HCT116 (cell line): ENCODE measurements around the gene KMT2B. TPM values are rescaled to one million over a fixed set of nuclear protein-coding genes. Genes with fewer than 3 reads are reported as not detected.

Source experiments
- ATAC-seq: fragments of 200-7000 bp; cut with Tn5 transposase; 2 replicates; pipeline ENCODE4 v1.9.1; 2020; ENCODE audit warnings: mild to moderate bottlenecking, moderate library complexity
- BruUV-seq: library from RNA; stranded (reverse); fragments of 400-500 nt; replicated peaks from 2 replicates; lab custom pipeline; 2021; lab: Mats Ljungman, UMichigan
- CTCF ChIA-PET: fragments of 300-600 bp; sonication (Branson Sonifier 250); formaldehyde crosslinking; loops from one replicate; lab custom pipeline; 2021; ENCODE audit warnings: antibody characterized with exemption; lab: Charles Lee
- POLR2A ChIA-PET: fragments of 300-600, 350-600 bp; sonication (Branson Sonifier 250); formaldehyde crosslinking; loops from one replicate; lab custom pipeline; 2021; ENCODE audit warnings: antibody characterized with exemption; lab: Charles Lee
- RAD21 ChIA-PET, 2 experiments: fragments of 300-600 bp; sonication (Branson Sonifier 250); formaldehyde crosslinking; loops; one replicate each; lab custom pipeline; 2023; ENCODE audit warnings: low total read pairs in 2 of 2; ENCODE audit not compliant: uncharacterized antibody in 2 of 2, unreplicated experiment in 2 of 2, low non-redundant PET in 1 of 2; lab: Charles Lee
- DNase-seq: peaks from one replicate; pipeline ENCODE4 v3.0.0-alpha.2; 2010; ENCODE audit warnings: low read depth, low spot score
- H2AFZ ChIP-seq: fragments of 200-600 bp; shearing (Covaris generic), sonication (generic); 2 replicates; pipeline ENCODE4 v1.6.1; 2017; ENCODE audit warnings: low read depth, mixed run types, mixed read lengths, antibody characterized with exemption, low read length; ENCODE audit not compliant: poor library complexity, severe bottlenecking
- H3K27ac ChIP-seq: 2 replicates; pipeline ENCODE4 v1.5.1; 2012; ENCODE audit warnings: low read depth, low read length
- H3K27me3 ChIP-seq: fragments of 200-600 bp; sonication (generic); 2 replicates; pipeline ENCODE4 v1.6.1; 2016; ENCODE audit warnings: mixed run types, low read length, mixed read lengths; ENCODE audit not compliant: insufficient read depth
- H3K36me3 ChIP-seq, 2 experiments: fragments of 200-500 bp in 1 of 2; fragments of 200-600 bp in 1 of 2; sonication (Bioruptor generic) in 1 of 2; sonication (generic) in 1 of 2; 2 replicates each; pipeline versions ENCODE4 v1.5.1 to v1.6.1; 2014 to 2016; ENCODE audit warnings: low read length in 2 of 2, inconsistent platforms in 1 of 2, mixed read lengths in 1 of 2, mixed run types in 1 of 2; ENCODE audit not compliant: insufficient read depth in 2 of 2, control insufficient read depth in 1 of 2
- H3K4me1 ChIP-seq, 2 experiments: fragments of 200-600 bp in 1 of 2; sonication (generic) in 1 of 2; 2 replicates each; pipeline versions ENCODE4 v1.5.1 to v1.6.1; 2012 to 2017; ENCODE audit warnings: low read length in 2 of 2, inconsistent platforms in 1 of 2, mild to moderate bottlenecking in 1 of 2, mixed read lengths in 1 of 2, mixed run types in 1 of 2, moderate library complexity in 1 of 2; ENCODE audit not compliant: insufficient read depth in 2 of 2, control insufficient read depth in 1 of 2
- H3K4me2 ChIP-seq: fragments of 200-600 bp; sonication (generic); 2 replicates; pipeline ENCODE4 v1.6.1; 2017; ENCODE audit warnings: mixed run types, low read length, mixed read lengths
- H3K4me3 ChIP-seq, 2 experiments: fragments of 200-600 bp in 1 of 2; sonication (generic) in 1 of 2; replicated peaks in 1 of 2; 2 replicates each; pipeline ENCODE4 v1.5.1; 2011 to 2016; ENCODE audit warnings: low read length in 2 of 2, control low read depth in 1 of 2, low read depth in 1 of 2, mild to moderate bottlenecking in 1 of 2, mixed read lengths in 1 of 2, mixed run types in 1 of 2
- H3K79me2 ChIP-seq: fragments of 200-600 bp; sonication (generic); 2 replicates; pipeline ENCODE4 v1.6.1; 2017; ENCODE audit warnings: mild to moderate bottlenecking, mixed run types, low read length, moderate library complexity, mixed read lengths; ENCODE audit not compliant: insufficient read depth
- H3K9ac ChIP-seq: fragments of 200-600 bp; sonication (generic); 2 replicates; pipeline ENCODE4 v1.6.1; 2016; ENCODE audit warnings: low read length, mixed read lengths
- H3K9me2 ChIP-seq: fragments of 200-600 bp; sonication (generic), shearing (Covaris generic); 2 replicates; pipeline ENCODE4 v1.6.1; 2017; ENCODE audit warnings: mixed run types, mild to moderate bottlenecking, moderate library complexity; ENCODE audit not compliant: insufficient read depth
- H3K9me3 ChIP-seq, 2 experiments: fragments of 200-500 bp in 1 of 2; fragments of 200-600 bp in 1 of 2; sonication (Bioruptor generic) in 1 of 2; sonication (generic) in 1 of 2; 2 replicates each; pipeline ENCODE4 v1.6.1; 2014 to 2017; ENCODE audit warnings: low read length in 2 of 2, mixed read lengths in 2 of 2, inconsistent platforms in 1 of 2, low read depth in 1 of 2, mild to moderate bottlenecking in 1 of 2, mixed run types in 1 of 2, moderate library complexity in 1 of 2; ENCODE audit not compliant: control insufficient read depth in 1 of 2, insufficient read depth in 1 of 2
- H4K20me1 ChIP-seq: fragments of 200-600 bp; sonication (generic), shearing (Covaris generic); 2 replicates; pipeline ENCODE4 v1.6.1; 2017; ENCODE audit warnings: mixed run types, mild to moderate bottlenecking, moderate library complexity; ENCODE audit not compliant: insufficient read depth
- CBX3 ChIP-seq: IDR thresholded peaks from 2 replicates; pipeline ENCODE4 v1.6.1; 2012; ENCODE audit warnings: low read depth
- CEBPB ChIP-seq: IDR thresholded peaks from 2 replicates; pipeline ENCODE4 v1.6.1; 2012; ENCODE audit warnings: low read depth
- ELF1 ChIP-seq: IDR thresholded peaks from 2 replicates; pipeline ENCODE4 v1.6.1; 2012; ENCODE audit warnings: low read depth, borderline replicate concordance
- EZH2 ChIP-seq: fragments of 200-600 bp; sonication (generic); IDR thresholded peaks from 2 replicates; pipeline ENCODE4 v1.6.1; 2017; ENCODE audit warnings: antibody characterized with exemption, mixed run types
- EZH2phosphoT487 ChIP-seq: fragments of 200-600 bp; IDR thresholded peaks from 2 replicates; pipeline ENCODE4 v1.6.1; 2018; ENCODE audit warnings: antibody characterized with exemption, borderline replicate concordance
- FOSL1 ChIP-seq: IDR thresholded peaks from 2 replicates; pipeline ENCODE4 v1.6.1; 2012; ENCODE audit warnings: low read depth
- JUND ChIP-seq: IDR thresholded peaks from 2 replicates; pipeline ENCODE4 v1.6.1; 2012
- POLR2A ChIP-seq: IDR thresholded peaks from 2 replicates; pipeline ENCODE4 v1.7.0; 2011; ENCODE audit warnings: borderline replicate concordance; ENCODE audit not compliant: insufficient read depth, insufficient read length; ENCODE audit errors: extremely low read depth
- RAD21 ChIP-seq: IDR thresholded peaks from 2 replicates; pipeline ENCODE4 v1.6.1; 2012; ENCODE audit warnings: low read depth, mild to moderate bottlenecking
- SIN3A ChIP-seq: IDR thresholded peaks from 2 replicates; pipeline ENCODE4 v1.6.1; 2012; ENCODE audit warnings: low read depth
- SP1 ChIP-seq: IDR thresholded peaks from 2 replicates; pipeline ENCODE4 v1.6.1; 2012; ENCODE audit warnings: low read depth
- SRF ChIP-seq: IDR thresholded peaks from 2 replicates; pipeline ENCODE4 v1.6.1; 2012; ENCODE audit warnings: low read depth
- YY1 ChIP-seq: IDR thresholded peaks from 2 replicates; pipeline ENCODE4 v1.6.1; 2011; ENCODE audit warnings: low read length, low read depth, moderate library complexity, mild to moderate bottlenecking; ENCODE audit not compliant: insufficient replicate concordance; ENCODE audit errors: extremely low read depth
- intact Hi-C: fragments of 100-400 bp; cut with micrococcal nuclease; formaldehyde crosslinking; loops from 2 replicates; pipeline ENCODE4 v1.10.0; 2022
- total RNA-seq: library from RNA; stranded (reverse); gene quantifications from one replicate; pipeline ENCODE4 v1.2.1, GENCODE V29; 2021; ENCODE audit not compliant: unreplicated experiment
- TF ChIP-seq, protein P1 (sequence below), 3 experiments: fragments of 200-600 bp in 1 of 3; sonication (generic) in 1 of 3; IDR thresholded peaks in 2 of 3; conservative IDR thresholded peaks in 1 of 3; 2 replicates each; pipeline ENCODE4 v1.5.1; 2012 to 2017; ENCODE audit warnings: low read depth in 2 of 3, low read length in 2 of 3, antibody characterized with exemption in 1 of 3, borderline replicate concordance in 1 of 3, control low read depth in 1 of 3, mild to moderate bottlenecking in 1 of 3, mixed read lengths in 1 of 3, mixed run types in 1 of 3, moderate library complexity in 1 of 3; ENCODE audit not compliant: insufficient read depth in 1 of 3
- TF ChIP-seq, protein P2 (sequence below): IDR thresholded peaks from 2 replicates; pipeline ENCODE4 v1.6.1; 2011; ENCODE audit warnings: mild to moderate bottlenecking, low read length, moderate library complexity; ENCODE audit not compliant: insufficient replicate concordance; ENCODE audit errors: extremely low read depth
- TF ChIP-seq, protein P3 (sequence below): IDR thresholded peaks from 2 replicates; pipeline ENCODE4 v1.6.1; 2012; ENCODE audit warnings: low read depth
- TF ChIP-seq, protein P4 (sequence below): IDR thresholded peaks from 2 replicates; pipeline ENCODE4 v1.6.1; 2012
- TF ChIP-seq, protein P5 (sequence below): IDR thresholded peaks from 2 replicates; pipeline ENCODE4 v1.6.1; 2012

KMT2B gene
- total RNA-seq, 1 experiment from 2014 or later = 29.9 TPM

DNA sequence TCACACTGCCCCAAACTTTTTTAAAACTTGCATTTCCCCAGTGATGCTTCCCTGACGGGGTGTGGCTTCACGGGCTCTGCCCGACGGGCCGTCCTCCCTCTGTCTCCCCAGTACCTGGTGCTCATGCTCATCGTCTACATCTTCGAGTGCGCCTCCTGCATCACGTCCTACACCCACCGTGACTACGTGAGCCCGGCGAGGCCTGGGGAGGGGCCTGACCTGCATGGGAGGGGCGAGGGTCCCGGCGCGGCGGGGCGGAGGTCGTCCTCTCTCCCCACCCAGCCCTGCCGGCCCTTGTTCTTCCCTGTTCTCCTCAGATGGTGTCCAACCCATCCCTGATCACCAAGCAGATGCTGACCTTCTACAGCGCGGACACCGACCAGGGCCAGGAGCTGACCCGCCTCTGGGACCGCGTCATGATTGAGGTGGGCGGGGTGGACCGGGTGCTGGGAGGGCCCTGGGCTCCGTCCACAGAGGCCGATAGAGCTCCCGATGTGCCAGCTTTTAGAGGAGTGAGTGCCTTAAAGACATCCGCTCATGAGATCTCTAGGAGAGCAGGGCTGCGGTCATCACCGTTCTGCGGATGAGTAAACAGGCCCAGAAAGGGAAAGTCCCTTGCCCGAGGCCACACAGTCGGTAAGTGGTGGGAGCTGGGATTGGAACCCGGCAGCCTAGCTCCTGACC is 44.5 kb upstream of the KMT2B start (continued):
- TF ChIP-seq JUND (no peak), RAD21 (no peak), SIN3A (0 out of 2 replicates have a peak, but pooled peaks have one; percentile 31), FOSL1 (no peak)

DNA sequence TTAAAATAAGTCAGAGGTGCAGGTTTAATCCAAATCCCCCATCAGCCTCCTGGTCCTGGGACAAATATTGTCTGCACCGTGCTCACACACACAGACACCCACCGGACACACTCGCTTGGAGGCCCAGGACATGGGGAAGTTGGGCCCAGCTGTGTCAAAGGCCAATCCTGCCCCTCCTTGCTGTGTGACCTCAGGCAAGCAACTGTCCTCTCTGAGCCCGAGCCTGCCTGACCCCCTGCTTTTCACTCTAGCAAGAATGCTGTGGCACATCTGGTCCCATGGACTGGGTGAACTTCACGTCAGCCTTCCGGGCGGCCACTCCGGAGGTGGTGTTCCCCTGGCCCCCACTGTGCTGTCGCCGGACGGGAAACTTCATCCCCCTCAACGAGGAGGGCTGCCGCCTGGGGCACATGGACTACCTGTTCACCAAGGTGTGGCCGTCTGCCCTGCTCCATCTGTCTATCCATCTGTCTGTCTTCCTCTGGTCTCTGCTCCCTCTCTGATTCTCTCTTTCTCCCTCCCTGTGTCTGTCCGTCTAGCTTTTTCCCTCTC is 42.1 kb upstream of the KMT2B start:
- Histone ChIP-seq H4K20me1 (no peaks in the 10 kb centered on the region), H3K79me2 (no peaks in the 10 kb centered on the region), H3K36me3 (no peaks in the 10 kb centered on the region), H3K9me3 (no peaks in the 10 kb centered on the region), H3K9me2 (no peaks in the 10 kb centered on the region), H3K27ac (no peak overlapping the region), H3K4me1 (peaks cover 2 to 17% of the 10 kb centered on the region in 2 experiments; a peak in 2 of 4 replicates), H3K4me2 (no peak overlapping the region), H2AFZ (no peak overlapping the region), H3K9ac (no peak overlapping the region), H3K27me3 (no peaks in the 10 kb centered on the region), H3K4me3 (no peak overlapping the region)
- no peak for DNase-seq
- ATAC-seq = no peak
- ChIA-PET RAD21 (no interaction called here), CTCF (no interaction called here), POLR2A (no interaction called here)
- intact Hi-C loops = no loop called here
- BruUV-seq = no TSS peak
- TF ChIP-seq EZH2 (no peak), POLR2A (no peak), SP1 (no peak), SRF (no peak), CEBPB (no peak), SIN3A (no peak), ELF1 (no peak), CBX3 (no peak), EZH2phosphoT487 (no peak), YY1 (no peak)
- TF ChIP-seq, protein P1, sequence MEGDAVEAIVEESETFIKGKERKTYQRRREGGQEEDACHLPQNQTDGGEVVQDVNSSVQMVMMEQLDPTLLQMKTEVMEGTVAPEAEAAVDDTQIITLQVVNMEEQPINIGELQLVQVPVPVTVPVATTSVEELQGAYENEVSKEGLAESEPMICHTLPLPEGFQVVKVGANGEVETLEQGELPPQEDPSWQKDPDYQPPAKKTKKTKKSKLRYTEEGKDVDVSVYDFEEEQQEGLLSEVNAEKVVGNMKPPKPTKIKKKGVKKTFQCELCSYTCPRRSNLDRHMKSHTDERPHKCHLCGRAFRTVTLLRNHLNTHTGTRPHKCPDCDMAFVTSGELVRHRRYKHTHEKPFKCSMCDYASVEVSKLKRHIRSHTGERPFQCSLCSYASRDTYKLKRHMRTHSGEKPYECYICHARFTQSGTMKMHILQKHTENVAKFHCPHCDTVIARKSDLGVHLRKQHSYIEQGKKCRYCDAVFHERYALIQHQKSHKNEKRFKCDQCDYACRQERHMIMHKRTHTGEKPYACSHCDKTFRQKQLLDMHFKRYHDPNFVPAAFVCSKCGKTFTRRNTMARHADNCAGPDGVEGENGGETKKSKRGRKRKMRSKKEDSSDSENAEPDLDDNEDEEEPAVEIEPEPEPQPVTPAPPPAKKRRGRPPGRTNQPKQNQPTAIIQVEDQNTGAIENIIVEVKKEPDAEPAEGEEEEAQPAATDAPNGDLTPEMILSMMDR (IDR thresholded peaks at IDR 0.05 in 2 of 3, conservative IDR thresholded peaks at IDR 0.05 in 1 of 3; ENCODE audit: borderline replicate concordance in 1 of 3, insufficient read depth in 1 of 3, low read depth in 2 of 3, low read length in 2 of 3) = no peak
- TF ChIP-seq, protein P2, sequence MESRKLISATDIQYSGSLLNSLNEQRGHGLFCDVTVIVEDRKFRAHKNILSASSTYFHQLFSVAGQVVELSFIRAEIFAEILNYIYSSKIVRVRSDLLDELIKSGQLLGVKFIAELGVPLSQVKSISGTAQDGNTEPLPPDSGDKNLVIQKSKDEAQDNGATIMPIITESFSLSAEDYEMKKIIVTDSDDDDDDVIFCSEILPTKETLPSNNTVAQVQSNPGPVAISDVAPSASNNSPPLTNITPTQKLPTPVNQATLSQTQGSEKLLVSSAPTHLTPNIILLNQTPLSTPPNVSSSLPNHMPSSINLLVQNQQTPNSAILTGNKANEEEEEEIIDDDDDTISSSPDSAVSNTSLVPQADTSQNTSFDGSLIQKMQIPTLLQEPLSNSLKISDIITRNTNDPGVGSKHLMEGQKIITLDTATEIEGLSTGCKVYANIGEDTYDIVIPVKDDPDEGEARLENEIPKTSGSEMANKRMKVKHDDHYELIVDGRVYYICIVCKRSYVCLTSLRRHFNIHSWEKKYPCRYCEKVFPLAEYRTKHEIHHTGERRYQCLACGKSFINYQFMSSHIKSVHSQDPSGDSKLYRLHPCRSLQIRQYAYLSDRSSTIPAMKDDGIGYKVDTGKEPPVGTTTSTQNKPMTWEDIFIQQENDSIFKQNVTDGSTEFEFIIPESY = no peak
- TF ChIP-seq, protein P3, sequence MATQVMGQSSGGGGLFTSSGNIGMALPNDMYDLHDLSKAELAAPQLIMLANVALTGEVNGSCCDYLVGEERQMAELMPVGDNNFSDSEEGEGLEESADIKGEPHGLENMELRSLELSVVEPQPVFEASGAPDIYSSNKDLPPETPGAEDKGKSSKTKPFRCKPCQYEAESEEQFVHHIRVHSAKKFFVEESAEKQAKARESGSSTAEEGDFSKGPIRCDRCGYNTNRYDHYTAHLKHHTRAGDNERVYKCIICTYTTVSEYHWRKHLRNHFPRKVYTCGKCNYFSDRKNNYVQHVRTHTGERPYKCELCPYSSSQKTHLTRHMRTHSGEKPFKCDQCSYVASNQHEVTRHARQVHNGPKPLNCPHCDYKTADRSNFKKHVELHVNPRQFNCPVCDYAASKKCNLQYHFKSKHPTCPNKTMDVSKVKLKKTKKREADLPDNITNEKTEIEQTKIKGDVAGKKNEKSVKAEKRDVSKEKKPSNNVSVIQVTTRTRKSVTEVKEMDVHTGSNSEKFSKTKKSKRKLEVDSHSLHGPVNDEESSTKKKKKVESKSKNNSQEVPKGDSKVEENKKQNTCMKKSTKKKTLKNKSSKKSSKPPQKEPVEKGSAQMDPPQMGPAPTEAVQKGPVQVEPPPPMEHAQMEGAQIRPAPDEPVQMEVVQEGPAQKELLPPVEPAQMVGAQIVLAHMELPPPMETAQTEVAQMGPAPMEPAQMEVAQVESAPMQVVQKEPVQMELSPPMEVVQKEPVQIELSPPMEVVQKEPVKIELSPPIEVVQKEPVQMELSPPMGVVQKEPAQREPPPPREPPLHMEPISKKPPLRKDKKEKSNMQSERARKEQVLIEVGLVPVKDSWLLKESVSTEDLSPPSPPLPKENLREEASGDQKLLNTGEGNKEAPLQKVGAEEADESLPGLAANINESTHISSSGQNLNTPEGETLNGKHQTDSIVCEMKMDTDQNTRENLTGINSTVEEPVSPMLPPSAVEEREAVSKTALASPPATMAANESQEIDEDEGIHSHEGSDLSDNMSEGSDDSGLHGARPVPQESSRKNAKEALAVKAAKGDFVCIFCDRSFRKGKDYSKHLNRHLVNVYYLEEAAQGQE = no peak
- TF ChIP-seq, protein P4, sequence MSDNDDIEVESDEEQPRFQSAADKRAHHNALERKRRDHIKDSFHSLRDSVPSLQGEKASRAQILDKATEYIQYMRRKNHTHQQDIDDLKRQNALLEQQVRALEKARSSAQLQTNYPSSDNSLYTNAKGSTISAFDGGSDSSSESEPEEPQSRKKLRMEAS = no peak
- TF ChIP-seq, protein P5, sequence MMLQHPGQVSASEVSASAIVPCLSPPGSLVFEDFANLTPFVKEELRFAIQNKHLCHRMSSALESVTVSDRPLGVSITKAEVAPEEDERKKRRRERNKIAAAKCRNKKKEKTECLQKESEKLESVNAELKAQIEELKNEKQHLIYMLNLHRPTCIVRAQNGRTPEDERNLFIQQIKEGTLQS = no peak
